OCI-LY7 (cell line): ENCODE data around the gene PYDC1.

Experiments used
- EZH2phosphoT487 ChIP-seq: fragments of 200-600 bp; sonication (generic); IDR thresholded peaks from 2 replicates; pipeline ENCODE4 v1.6.1; 2018; ENCODE audit warnings: low read depth, borderline replicate concordance, mild to moderate bottlenecking, mixed run types, antibody characterized with exemption, low read length, moderate library complexity, mixed read lengths
- TF ChIP-seq, protein P1 (sequence below): fragments of 200-600 bp; sonication (generic); conservative IDR thresholded peaks from 2 replicates; pipeline ENCODE4 v1.5.1; 2014; ENCODE audit warnings: mild to moderate bottlenecking, antibody characterized with exemption, low read length, moderate library complexity, mixed read lengths

DNA sequence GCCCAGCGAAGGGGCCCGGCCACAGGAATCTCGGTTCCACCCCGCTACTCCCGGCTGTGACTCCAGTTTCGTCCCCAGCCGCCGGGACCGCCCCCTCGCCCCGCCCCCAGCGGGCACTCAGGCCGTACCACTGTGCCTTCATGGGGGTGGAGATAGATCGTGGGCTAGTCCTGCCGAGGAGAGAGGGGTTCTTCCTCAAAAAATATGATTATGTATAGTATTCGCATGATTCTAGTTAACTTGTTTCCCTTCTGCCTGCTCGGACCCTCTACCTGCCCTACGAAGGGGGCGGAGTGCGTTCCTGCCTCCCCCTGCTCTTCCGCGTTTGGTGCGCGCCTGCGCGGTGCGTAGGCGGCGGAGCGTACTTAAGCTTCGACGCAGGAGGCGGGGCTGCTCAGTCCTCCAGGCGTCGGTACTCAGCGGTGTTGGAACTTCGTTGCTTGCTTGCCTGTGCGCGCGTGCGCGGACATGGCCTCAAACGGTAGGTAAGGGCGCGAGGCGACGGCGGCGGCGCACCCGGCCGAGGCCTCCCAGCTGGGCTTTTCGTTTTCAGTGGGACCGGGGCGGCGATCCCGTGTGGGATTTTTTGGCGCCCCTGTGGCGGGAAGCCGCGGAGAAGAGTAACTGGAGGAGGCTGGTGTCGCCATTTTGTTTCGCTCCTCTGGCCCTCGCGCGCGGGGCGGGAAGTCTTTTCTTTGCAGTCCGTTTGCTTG is 37.0 kb downstream of the PYDC1 start, which contains the start of gene FUS:
- TF ChIP-seq, protein P1, sequence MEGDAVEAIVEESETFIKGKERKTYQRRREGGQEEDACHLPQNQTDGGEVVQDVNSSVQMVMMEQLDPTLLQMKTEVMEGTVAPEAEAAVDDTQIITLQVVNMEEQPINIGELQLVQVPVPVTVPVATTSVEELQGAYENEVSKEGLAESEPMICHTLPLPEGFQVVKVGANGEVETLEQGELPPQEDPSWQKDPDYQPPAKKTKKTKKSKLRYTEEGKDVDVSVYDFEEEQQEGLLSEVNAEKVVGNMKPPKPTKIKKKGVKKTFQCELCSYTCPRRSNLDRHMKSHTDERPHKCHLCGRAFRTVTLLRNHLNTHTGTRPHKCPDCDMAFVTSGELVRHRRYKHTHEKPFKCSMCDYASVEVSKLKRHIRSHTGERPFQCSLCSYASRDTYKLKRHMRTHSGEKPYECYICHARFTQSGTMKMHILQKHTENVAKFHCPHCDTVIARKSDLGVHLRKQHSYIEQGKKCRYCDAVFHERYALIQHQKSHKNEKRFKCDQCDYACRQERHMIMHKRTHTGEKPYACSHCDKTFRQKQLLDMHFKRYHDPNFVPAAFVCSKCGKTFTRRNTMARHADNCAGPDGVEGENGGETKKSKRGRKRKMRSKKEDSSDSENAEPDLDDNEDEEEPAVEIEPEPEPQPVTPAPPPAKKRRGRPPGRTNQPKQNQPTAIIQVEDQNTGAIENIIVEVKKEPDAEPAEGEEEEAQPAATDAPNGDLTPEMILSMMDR, result no peak
- no peak for TF ChIP-seq EZH2phosphoT487
